Effector CD8-positive, alpha-beta T cell (primary cell): Measurements from ENCODE around the gene FAM193B.
"Not testable (repeated sequence)": the region's sequence is repeated elsewhere in the genome, so short reads cannot be mapped to it uniquely, and the experiment has no call there.

Experiments
- DNase-seq: peaks from one replicate; lab custom pipeline; 2025; lab: John Stamatoyannopoulos, UW

The FAM193B gene

GRCh38 chr5:177486256-177486655, 68.1 kb downstream of the FAM193B start:
- DNase-seq: no peak

GRCh38 chr5:177485753-177486152, 68.6 kb downstream of the FAM193B start:
- not testable (repeated sequence) for DNase-seq

- DNase-seq: no peak
Measured at GRCh38 chr5:177484902-177485549, 69.3 kb downstream of the FAM193B start.

- DNase-seq: no peak
Measured at GRCh38 chr5:177483994-177484901, 70.1 kb downstream of the FAM193B start.

GRCh38 chr5:177483042-177483441, 71.3 kb downstream of the FAM193B start:
- DNase-seq: no peak

GRCh38 chr5:177482359-177482795, 72.0 kb downstream of the FAM193B start:
- no peak for DNase-seq

GRCh38 chr5:177479774-177480173, 74.6 kb downstream of the FAM193B start:
- no peak for DNase-seq

- DNase-seq: no peak
Measured at GRCh38 chr5:177478711-177479646, 75.4 kb downstream of the FAM193B start.

GRCh38 chr5:177477701-177478477, 76.5 kb downstream of the FAM193B start:
- DNase-seq: no peak

- DNase-seq: no peak
Measured at GRCh38 chr5:177476531-177477233, 77.7 kb downstream of the FAM193B start.

GRCh38 chr5:177475563-177476427, 78.6 kb downstream of the FAM193B start:
- no peak for DNase-seq

GRCh38 chr5:177474846-177475562, 79.4 kb downstream of the FAM193B start:
- DNase-seq: no peak

- DNase-seq: no peak
Measured at GRCh38 chr5:177474002-177474476, 80.3 kb downstream of the FAM193B start.

- DNase-seq: no peak
Measured at GRCh38 chr5:177473443-177474001, 80.8 kb downstream of the FAM193B start, which contains the start of gene DBN1. DBN1 (minus strand) TSS chr5:177473634; CDS start chr5:177473521, 113 bp downstream.

GRCh38 chr5:177472460-177473442, 81.6 kb downstream of the FAM193B start:
- DNase-seq: peak; percentile 46

- DNase-seq: no peak
Measured at GRCh38 chr5:177471610-177472356, 82.6 kb downstream of the FAM193B start.
